ENCODE results near the gene RUFY3.

The RUFY3 gene

GRCh38 chr4:70808151-70808550, 86.4 kb downstream of the RUFY3 start:
- peak in 1 of 2 experiments; percentile 4 for DNase-seq (ENCODE audit: low read depth in 1 of 2, low spot score in 1 of 2)
- no peak overlapping the region for H3K4me3 ChIP-seq (replicated peaks; ENCODE audit: insufficient read depth, low read length)
- no peaks in the 10 kb centered on the region for H3K27me3 ChIP-seq (ENCODE audit: insufficient read depth, poor library complexity, severe bottlenecking)
- H3K27ac ChIP-seq (replicated peaks): no peak overlapping the region
- TF ChIP-seq SPI1 (IDR thresholded peaks at IDR 0.05; ENCODE audit: borderline replicate concordance, low read depth): peak; percentile 82
- TF ChIP-seq, protein P1, sequence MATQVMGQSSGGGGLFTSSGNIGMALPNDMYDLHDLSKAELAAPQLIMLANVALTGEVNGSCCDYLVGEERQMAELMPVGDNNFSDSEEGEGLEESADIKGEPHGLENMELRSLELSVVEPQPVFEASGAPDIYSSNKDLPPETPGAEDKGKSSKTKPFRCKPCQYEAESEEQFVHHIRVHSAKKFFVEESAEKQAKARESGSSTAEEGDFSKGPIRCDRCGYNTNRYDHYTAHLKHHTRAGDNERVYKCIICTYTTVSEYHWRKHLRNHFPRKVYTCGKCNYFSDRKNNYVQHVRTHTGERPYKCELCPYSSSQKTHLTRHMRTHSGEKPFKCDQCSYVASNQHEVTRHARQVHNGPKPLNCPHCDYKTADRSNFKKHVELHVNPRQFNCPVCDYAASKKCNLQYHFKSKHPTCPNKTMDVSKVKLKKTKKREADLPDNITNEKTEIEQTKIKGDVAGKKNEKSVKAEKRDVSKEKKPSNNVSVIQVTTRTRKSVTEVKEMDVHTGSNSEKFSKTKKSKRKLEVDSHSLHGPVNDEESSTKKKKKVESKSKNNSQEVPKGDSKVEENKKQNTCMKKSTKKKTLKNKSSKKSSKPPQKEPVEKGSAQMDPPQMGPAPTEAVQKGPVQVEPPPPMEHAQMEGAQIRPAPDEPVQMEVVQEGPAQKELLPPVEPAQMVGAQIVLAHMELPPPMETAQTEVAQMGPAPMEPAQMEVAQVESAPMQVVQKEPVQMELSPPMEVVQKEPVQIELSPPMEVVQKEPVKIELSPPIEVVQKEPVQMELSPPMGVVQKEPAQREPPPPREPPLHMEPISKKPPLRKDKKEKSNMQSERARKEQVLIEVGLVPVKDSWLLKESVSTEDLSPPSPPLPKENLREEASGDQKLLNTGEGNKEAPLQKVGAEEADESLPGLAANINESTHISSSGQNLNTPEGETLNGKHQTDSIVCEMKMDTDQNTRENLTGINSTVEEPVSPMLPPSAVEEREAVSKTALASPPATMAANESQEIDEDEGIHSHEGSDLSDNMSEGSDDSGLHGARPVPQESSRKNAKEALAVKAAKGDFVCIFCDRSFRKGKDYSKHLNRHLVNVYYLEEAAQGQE (IDR thresholded peaks at IDR 0.05; ENCODE audit: insufficient replicate concordance, low read depth): no peak

DNA sequence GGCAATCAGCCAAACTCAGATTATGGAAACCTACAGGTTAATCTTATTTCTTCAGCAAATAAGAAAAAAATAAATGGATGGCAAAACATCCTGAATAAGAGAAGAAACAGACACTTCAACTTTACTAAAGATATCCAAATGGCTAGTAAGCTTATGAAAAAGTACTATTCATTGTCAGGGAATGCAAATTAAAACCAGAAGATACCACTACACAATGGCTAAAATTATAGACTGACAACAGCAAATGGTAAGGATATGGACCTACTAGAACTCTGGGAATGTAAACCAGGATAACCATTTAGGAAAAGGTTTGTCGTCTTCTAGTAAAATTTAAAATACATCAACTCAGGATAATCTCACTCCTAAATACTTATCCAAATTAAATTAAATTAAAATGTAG, 93.6 kb downstream of the RUFY3 start:
- no peak for DNase-seq (ENCODE audit: low read depth in 1 of 2, low spot score in 1 of 2)
- Histone ChIP-seq H3K4me3 (replicated peaks; ENCODE audit: insufficient read depth, low read length) (no peak overlapping the region), H3K27me3 (ENCODE audit: insufficient read depth, poor library complexity, severe bottlenecking) (no peaks in the 10 kb centered on the region), H3K27ac (replicated peaks) (no peak overlapping the region)
- TF ChIP-seq SPI1 (IDR thresholded peaks at IDR 0.05; ENCODE audit: borderline replicate concordance, low read depth): no peak
- no peak for TF ChIP-seq POLR2AphosphoS5 (IDR thresholded peaks at IDR 0.05; ENCODE audit: low read depth)
- TF ChIP-seq CTCF (IDR thresholded peaks at IDR 0.05; ENCODE audit: insufficient read depth, low read length): no peak
- TF ChIP-seq, protein P1 (IDR thresholded peaks at IDR 0.05; ENCODE audit: insufficient replicate concordance, low read depth): no peak
- TF ChIP-seq GABPA (IDR thresholded peaks at IDR 0.05; ENCODE audit: low read depth): no peak

DNA sequence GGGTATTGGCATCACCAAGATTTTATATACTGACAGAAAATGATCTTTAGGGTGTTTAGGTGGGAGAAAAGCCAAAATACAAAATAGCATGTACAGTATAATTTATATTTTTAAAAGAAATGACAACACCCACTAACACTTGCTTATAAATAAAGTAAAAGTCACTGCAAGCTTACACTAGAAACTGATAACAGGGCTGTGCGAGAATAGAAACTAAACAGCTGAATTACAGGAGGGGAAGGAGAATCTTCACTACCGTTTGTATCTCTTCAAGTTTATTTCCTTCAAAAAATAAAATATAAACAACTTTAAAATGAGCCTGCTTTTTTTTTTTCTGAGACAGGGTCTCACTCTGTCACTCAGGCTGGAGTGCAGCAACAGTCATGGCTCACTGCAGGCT, 95.1 kb downstream of the RUFY3 start:
- no peaks in the 10 kb centered on the region for H3K27me3 ChIP-seq (ENCODE audit: insufficient read depth, poor library complexity, severe bottlenecking)
- H3K27ac ChIP-seq (replicated peaks): no peak overlapping the region
- no peak for TF ChIP-seq CTCF (IDR thresholded peaks at IDR 0.05; ENCODE audit: insufficient read depth, low read length)
- no peak for TF ChIP-seq POLR2AphosphoS5 (IDR thresholded peaks at IDR 0.05; ENCODE audit: low read depth)
- no peak for TF ChIP-seq GABPA (IDR thresholded peaks at IDR 0.05; ENCODE audit: low read depth)
- TF ChIP-seq SPI1 (IDR thresholded peaks at IDR 0.05; ENCODE audit: borderline replicate concordance, low read depth): no peak
- TF ChIP-seq, protein P1 (IDR thresholded peaks at IDR 0.05; ENCODE audit: insufficient replicate concordance, low read depth): no peak
- no peak for DNase-seq (ENCODE audit: low read depth in 1 of 2, low spot score in 1 of 2)
- no peak overlapping the region for H3K4me3 ChIP-seq (replicated peaks; ENCODE audit: insufficient read depth, low read length)
